GM18505 (cell line): ENCODE data around the gene KRTAP10-11.

Experiments
- ATAC-seq: cut with Tn5 transposase; IDR thresholded peaks from one replicate; pipeline ENCODE4 v1.9.1; 2021; ENCODE audit not compliant: unreplicated experiment
- POLR2A ChIP-seq: IDR thresholded peaks from 4 replicates; pipeline ENCODE4 v1.6.1; 2011; ENCODE audit warnings: borderline replicate concordance; ENCODE audit not compliant: insufficient read depth, insufficient read length; ENCODE audit errors: extremely low read depth

Gene KRTAP10-11

GRCh38 chr21:44611551-44611950, 34.7 kb upstream of the KRTAP10-11 start:
- no peak for TF ChIP-seq POLR2A
- ATAC-seq, result no peak

- no peak for TF ChIP-seq POLR2A
- no peak for ATAC-seq
These were observed 34.2 kb upstream of the KRTAP10-11 start, which contains the start of gene KRTAP10-8 for GRCh38 chr21:44612029-44612486. TSS of gene KRTAP10-8 (plus strand) at chr21:44612079. CDS start at chr21:44612101, 22 bp downstream.

GRCh38 chr21:44612669-44613229, 33.5 kb upstream of the KRTAP10-11 start:
- TF ChIP-seq POLR2A, result no peak
- no peak for ATAC-seq

GRCh38 chr21:44613386-44614155, 32.6 kb upstream of the KRTAP10-11 start:
- no peak for ATAC-seq
- TF ChIP-seq POLR2A, result no peak

- TF ChIP-seq POLR2A, result no peak
- no peak for ATAC-seq
These were observed 32.0 kb upstream of the KRTAP10-11 start for GRCh38 chr21:44614161-44614631.

- no peak for ATAC-seq
- no peak for TF ChIP-seq POLR2A
These were observed 31.2 kb upstream of the KRTAP10-11 start for GRCh38 chr21:44614961-44615391.

GRCh38 chr21:44615466-44615865, 30.7 kb upstream of the KRTAP10-11 start:
- TF ChIP-seq POLR2A, result no peak
- ATAC-seq, result no peak

- no peak for TF ChIP-seq POLR2A
- ATAC-seq, result no peak
These were observed 30.2 kb upstream of the KRTAP10-11 start for GRCh38 chr21:44615911-44616590.

GRCh38 chr21:44616591-44616926, 29.7 kb upstream of the KRTAP10-11 start:
- ATAC-seq, result no peak
- TF ChIP-seq POLR2A, result no peak

GRCh38 chr21:44617071-44617501, 29.1 kb upstream of the KRTAP10-11 start:
- no peak for TF ChIP-seq POLR2A
- ATAC-seq, result no peak

GRCh38 chr21:44618504-44618903, 27.7 kb upstream of the KRTAP10-11 start:
- ATAC-seq, result no peak
- TF ChIP-seq POLR2A, result no peak

- TF ChIP-seq POLR2A, result no peak
- no peak for ATAC-seq
These were observed 27.3 kb upstream of the KRTAP10-11 start for GRCh38 chr21:44618909-44619308.

- no peak for ATAC-seq
- no peak for TF ChIP-seq POLR2A
These were observed 26.3 kb upstream of the KRTAP10-11 start for GRCh38 chr21:44619886-44620285.
